Stomach (tissue), 19 donors: ENCODE results near the gene CCDC74A. TPM values are rescaled to one million over a fixed set of nuclear protein-coding genes. Genes with fewer than 3 reads are reported as not detected.
"Not testable (repeated sequence)": the region's sequence is repeated elsewhere in the genome, so short reads cannot be mapped to it uniquely, and the experiment has no call there.

Source experiments
- DNase-seq, 2 donors: peaks; one replicate each; pipeline versions ENCODE4 v3.0.0 to v3.0.0-alpha.2; 2013 to 2019
- H3K27ac ChIP-seq, 5 donors: fragments of 200-600 bp in 4 of 5; sonication (generic) in 4 of 5; one replicate each; pipeline ENCODE4 v1.5.1; 2013 to 2019; ENCODE audit warnings: mild to moderate bottlenecking in 1 of 5, moderate library complexity in 1 of 5
- H3K27me3 ChIP-seq, 3 donors: fragments of 200-600 bp; sonication (generic); one replicate each; pipeline ENCODE4 v1.5.1; 2017 to 2019; ENCODE audit warnings: mixed run types in 1 of 3
- H3K36me3 ChIP-seq, 4 donors: fragments of 200-600 bp; sonication (generic); 1 replicate in 3 of 4; 2 replicates in 1 of 4; pipeline ENCODE4 v1.5.1; 2016 to 2019
- H3K4me1 ChIP-seq, 4 donors: fragments of 200-600 bp; sonication (generic); one replicate each; pipeline ENCODE4 v1.5.1; 2016 to 2019
- H3K4me3 ChIP-seq, 4 donors: fragments of 200-600 bp; sonication (generic) in 3 of 4; one replicate each; pipeline ENCODE4 v1.5.1; 2016 to 2019; ENCODE audit warnings: mild to moderate bottlenecking in 1 of 4
- H3K9me3 ChIP-seq, 4 donors: fragments of 200-600 bp; sonication (generic); one replicate each; pipeline ENCODE4 v1.5.1; 2016 to 2019
- WGBS, 5 donors: extraction: QIAGEN DNeasy Blood & Tissue Kit in 3 of 5; methylation state at CpG; one replicate each; pipeline versions ENCODE4 v1.1.5 to v1.1.7; 2013 to 2018; 5-methylcytosine and 5-hydroxymethylcytosine counted together
- intact Hi-C: fragments of 100-400 bp; cut with DNase I; formaldehyde crosslinking; loops from one replicate; pipeline ENCODE4 v1.15.1; 2023; ENCODE audit warnings: low total_unique reads
- long read RNA-seq, 10 donors: transcript quantifications; one replicate each; lab custom pipeline, GENCODE V29; 2026
- polyA plus RNA-seq, 3 donors: library from polyadenylated mRNA; stranded (reverse); fragments of 200-250 nt; gene quantifications; one replicate each; pipeline ENCODE4 v1.2.3, GENCODE V29; 2013
- total RNA-seq, 5 donors: library from RNA; depleted of rRNA; stranded (reverse); fragments of >200 nt; gene quantifications; one replicate each; pipeline versions ENCODE4 v1.1.0 to v1.2.3, GENCODE V29; 2014 to 2016
- donor health status: healthy with polysubstance abuse.
- donor health status: Bipolar disorder and iron deficiency.
- donor health status: healthy.

CCDC74A gene
- 1 to 10 TPM in 3 of 5 donors, under 1 TPM in 1, not detected in 1; 0.45 to 5.3 (median 2.5) TPM for total RNA-seq
- 1 to 10 TPM; 2.5 to 7.3 (median 6.0) TPM for polyA plus RNA-seq
- long read RNA-seq, donor 1, partial matches to known transcripts = 0 of 1 reads
- long read RNA-seq, donor 1, other reads (novel, unspliced or antisense) = 0 of 1 reads
- long read RNA-seq, donor 2, partial matches to known transcripts = 0 of 1 reads
- long read RNA-seq, donor 2, other reads (novel, unspliced or antisense) = 0 of 1 reads
- long read RNA-seq, donor 3 = 0 reads
- long read RNA-seq, donor 4 = 0 reads
- long read RNA-seq, donor 5, partial matches to known transcripts = 0 of 2 reads
- long read RNA-seq, donor 5, other reads (novel, unspliced or antisense) = 0 of 2 reads
- long read RNA-seq, donor 6 = 0 reads
- long read RNA-seq, donor 7 = 0 reads
- long read RNA-seq, donor 8 = 0 reads
- long read RNA-seq, donor 9, partial matches to known transcripts = 0 of 2 reads
- long read RNA-seq, donor 9, other reads (novel, unspliced or antisense) = 0 of 2 reads
- long read RNA-seq, donor 10 = 0 reads

- Histone ChIP-seq H3K4me3 (peak within 1 kb of the TSS; percentile 37 to 54 (median 42)), H3K27me3 (peaks cover 0 to 15% (median 0%) of the 10 kb centered on the region in 3 donors), H3K4me1 (peaks cover 3 to 18% (median 12%) of the 10 kb centered on the region in 4 donors), H3K27ac (peak within 1 kb of the TSS in 3 of 5 donors; percentile 14 to 31 (median 18))
- intact Hi-C loops, H3K36me3 ChIP-seq, H3K9me3 ChIP-seq: not testable (repeated sequence)
- DNase-seq = peak; percentile 79 to 86
- 31 to 49% (median 34%) methylated on average over 27 to 40 of the region's 47 CpGs for whole genome bisulfite sequencing, 5 donors
These were observed at the start of gene CCDC74A for GRCh38 chr2:131527131-131528001. TSS of gene CCDC74A (plus strand) at chr2:131527888. CDS start at chr2:131527971, 83 bp downstream.

GRCh38 chr2:131478074-131478849 is 49.4 kb upstream of the CCDC74A start:
- H3K4me3 ChIP-seq, H3K27ac ChIP-seq, H3K9me3 ChIP-seq, H3K27me3 ChIP-seq, H3K4me1 ChIP-seq, intact Hi-C loops: not testable (repeated sequence)
- peak in 1 of 2 donors; percentile 62 for DNase-seq
- H3K36me3 ChIP-seq = peaks cover 0 to 10% (median 9%) of the 10 kb centered on the region in 4 donors
- WGBS, 5 donors = 68 to 88% (median 72%) methylated on average over 11 to 15 of the region's 18 CpGs

GRCh38 chr2:131478850-131479461 is 48.7 kb upstream of the CCDC74A start:
- H3K4me1 ChIP-seq, H3K27me3 ChIP-seq, intact Hi-C loops, H3K27ac ChIP-seq, H3K9me3 ChIP-seq, H3K4me3 ChIP-seq, DNase-seq: not testable (repeated sequence)
- WGBS, 5 donors = 85 to 96% (median 90%) methylated on average over 8 to 9 of the region's 9 CpGs
- peaks cover 0 to 17% (median 16%) of the 10 kb centered on the region in 4 donors for H3K36me3 ChIP-seq

DNA sequence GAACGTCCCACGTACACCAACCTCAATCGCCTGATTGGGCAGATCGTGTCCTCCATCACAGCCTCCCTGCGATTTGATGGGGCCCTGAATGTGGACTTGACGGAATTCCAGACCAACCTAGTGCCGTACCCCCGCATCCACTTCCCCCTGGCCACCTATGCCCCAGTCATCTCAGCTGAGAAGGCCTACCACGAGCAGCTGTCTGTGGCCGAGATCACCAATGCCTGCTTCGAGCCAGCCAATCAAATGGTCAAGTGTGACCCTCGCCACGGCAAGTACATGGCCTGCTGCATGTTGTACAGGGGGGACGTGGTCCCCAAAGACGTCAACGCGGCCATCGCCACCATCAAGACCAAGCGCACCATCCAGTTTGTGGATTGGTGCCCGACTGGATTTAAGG is 47.3 kb upstream of the CCDC74A start:
- H3K36me3 ChIP-seq = peaks cover 0 to 23% (median 21%) of the 10 kb centered on the region in 4 donors
- intact Hi-C loops = loop anchor here (10.0 kb wide), 1 partner anchor 1296 kb away; the partner anchor contains the start of genes MZT2B and SMPD4
- H3K27me3 ChIP-seq, H3K9me3 ChIP-seq, H3K4me3 ChIP-seq, H3K27ac ChIP-seq, H3K4me1 ChIP-seq, DNase-seq: not testable (repeated sequence)
- 92 to 99% (median 97%) methylated on average over 8 to 18 of the region's 20 CpGs for WGBS, 5 donors

- intact Hi-C loops = loop anchor here (10.0 kb wide), 1 partner anchor 1298 kb away; the partner anchor contains the start of genes MZT2B and SMPD4
- H3K27ac ChIP-seq = not testable (repeated sequence)
- WGBS, 5 donors = 92 to 98% (median 97%) methylated on average over 16 to 19 of the region's 19 CpGs
These were observed 45.1 kb upstream of the CCDC74A start for GRCh38 chr2:131482506-131483155.

GRCh38 chr2:131483981-131484820 is 43.5 kb upstream of the CCDC74A start:
- peaks cover 0 to 29% (median 21%) of the 10 kb centered on the region in 4 donors for H3K36me3 ChIP-seq
- not testable (repeated sequence) for H3K9me3 ChIP-seq, DNase-seq, H3K27ac ChIP-seq, H3K27me3 ChIP-seq, H3K4me3 ChIP-seq, H3K4me1 ChIP-seq
- intact Hi-C loops = loop anchor here (10.0 kb wide), 1 partner anchor 1299 kb away; the partner anchor contains the start of genes MZT2B and SMPD4
- WGBS, 5 donors = 93 to 94% (median 93%) methylated on average over 18 to 23 of the region's 24 CpGs

More at GRCh38 chr2:131482506-131483155, 45.1 kb upstream of the CCDC74A start:
- not testable (repeated sequence) for DNase-seq, H3K27me3 ChIP-seq, H3K4me3 ChIP-seq, H3K4me1 ChIP-seq, H3K9me3 ChIP-seq
- peaks cover 0 to 29% (median 21%) of the 10 kb centered on the region in 4 donors for H3K36me3 ChIP-seq

DNA sequence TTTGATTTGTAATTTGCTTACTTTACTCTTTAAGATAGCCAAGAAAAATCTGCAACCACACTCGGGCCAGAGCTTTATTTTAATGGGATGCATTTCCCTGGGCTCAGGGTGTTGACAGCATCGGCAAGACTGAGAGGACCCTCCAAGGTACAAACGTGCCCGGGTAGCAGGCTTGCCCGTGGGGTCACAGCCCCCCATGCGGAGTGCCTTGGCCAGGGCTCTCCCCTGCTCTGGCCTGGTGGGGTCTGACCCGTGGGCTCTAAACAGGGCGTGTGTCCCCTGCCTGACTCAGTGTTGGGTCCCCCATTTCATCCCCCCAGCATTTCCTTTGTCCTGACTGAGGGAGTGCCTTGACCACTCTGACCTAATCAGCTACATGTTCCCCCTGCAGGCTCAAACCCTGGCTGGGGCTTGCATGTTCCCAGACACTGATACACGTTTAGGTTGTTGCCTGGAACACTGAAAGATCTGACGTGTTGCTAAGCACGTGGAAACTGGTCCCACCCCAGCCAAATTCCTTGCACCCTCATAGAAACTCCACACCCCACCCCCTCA is 42.7 kb upstream of the CCDC74A start:
- not testable (repeated sequence) for H3K9me3 ChIP-seq, H3K27me3 ChIP-seq, H3K27ac ChIP-seq, H3K4me1 ChIP-seq, H3K4me3 ChIP-seq, DNase-seq
- intact Hi-C loops = loop anchor here (10.0 kb wide), 1 partner anchor 1300 kb away; the partner anchor contains the start of genes MZT2B and SMPD4
- peaks cover 0 to 29% (median 21%) of the 10 kb centered on the region in 4 donors for H3K36me3 ChIP-seq
- 78 to 89% (median 82%) methylated on average over 11 of the region's 11 CpGs for WGBS, 5 donors

DNA sequence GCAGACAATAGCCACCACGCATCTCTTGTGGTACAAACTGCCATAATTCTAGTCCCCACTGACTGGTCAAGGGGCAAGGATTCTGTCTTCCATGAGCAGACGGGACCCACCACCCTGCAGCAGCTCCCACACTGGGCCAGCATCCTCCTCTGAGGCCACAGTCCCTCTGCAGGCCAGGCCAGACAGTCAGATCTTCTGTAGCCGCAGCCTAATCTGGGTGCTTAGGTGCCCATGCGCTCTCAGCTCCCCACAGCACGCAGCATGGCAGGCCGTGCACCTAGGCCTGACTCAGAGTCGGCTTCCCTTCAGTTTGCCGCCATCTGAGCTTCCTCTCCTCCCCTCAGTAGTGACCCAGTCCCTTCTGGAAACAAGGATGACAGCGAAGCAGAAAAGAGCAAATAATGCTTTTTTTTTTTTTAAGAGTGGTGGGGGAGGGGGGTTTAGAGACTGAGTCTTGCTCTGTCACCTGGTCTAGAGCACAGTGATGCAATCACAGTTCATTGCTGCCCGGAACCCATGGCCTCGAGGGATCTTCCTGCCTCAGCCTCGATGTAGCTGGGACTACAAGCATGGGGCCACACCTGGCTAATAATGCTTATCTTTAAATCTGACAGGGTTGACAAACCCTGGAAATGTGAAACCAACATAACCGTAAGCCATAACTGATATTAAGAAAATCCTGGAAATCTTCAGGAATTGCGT is 41.3 kb upstream of the CCDC74A start:
- Histone ChIP-seq H3K4me1 (peaks cover 5 to 22% (median 15%) of the 10 kb centered on the region in 4 donors), H3K36me3 (peaks cover 0 to 29% (median 21%) of the 10 kb centered on the region in 4 donors)
- H3K27ac ChIP-seq, DNase-seq, H3K9me3 ChIP-seq, H3K4me3 ChIP-seq, H3K27me3 ChIP-seq: not testable (repeated sequence)
- intact Hi-C loops = loop anchor here (10.0 kb wide), 1 partner anchor 1302 kb away; the partner anchor contains the start of genes MZT2B and SMPD4
- WGBS, 5 donors = 86 to 90% (median 88%) methylated on average over 14 of the region's 14 CpGs
